OCI-LY3 (cell line): ENCODE data around the gene STK39.

Experiments used
- CTCF ChIP-seq: fragments of 200-600, 300-600 bp; sonication (generic); IDR thresholded peaks from 2 replicates; pipeline ENCODE4 v1.5.1; 2014; ENCODE audit warnings: antibody characterized with exemption, low read length, low read depth
- EZH2phosphoT487 ChIP-seq: fragments of 200-600 bp; shearing (Covaris generic); IDR thresholded peaks from 2 replicates; pipeline ENCODE4 v1.6.1; 2018; ENCODE audit warnings: antibody characterized with exemption, mixed run types, low read depth

- TF ChIP-seq CTCF: no peak
- no peak for TF ChIP-seq EZH2phosphoT487
Measured at GRCh38 chr2:168289880-168290279, 42.5 kb upstream of the STK39 start.
